Measurements from ENCODE around the gene ADAM22.

Gene ADAM22

GRCh38 chr7:88005191-88005590 is 71.1 kb downstream of the ADAM22 start:
- H3K9ac ChIP-seq (ENCODE audit: low read depth, low read length): no peak overlapping the region
- H3K36me3 ChIP-seq (ENCODE audit: control insufficient read depth, insufficient read depth, low read length): no peaks in the 10 kb centered on the region
- H3K4me3 ChIP-seq (ENCODE audit: low read depth, low read length): no peak overlapping the region
- no peak overlapping the region for H3K27ac ChIP-seq (ENCODE audit: low read depth, low read length)
- H3K4me1 ChIP-seq (ENCODE audit: control insufficient read depth, insufficient read depth, low read length): no peaks in the 10 kb centered on the region
- no peaks in the 10 kb centered on the region for H3K9me3 ChIP-seq (ENCODE audit: control insufficient read depth, insufficient read depth, low read length)
- H3K27me3 ChIP-seq (ENCODE audit: control insufficient read depth, insufficient read depth, low read length): no peaks in the 10 kb centered on the region

GRCh38 chr7:88009651-88010050 is 75.6 kb downstream of the ADAM22 start:
- Histone ChIP-seq H3K4me3 (ENCODE audit: low read depth, low read length) (no peak overlapping the region), H3K27me3 (ENCODE audit: control insufficient read depth, insufficient read depth, low read length) (no peaks in the 10 kb centered on the region), H3K9me3 (ENCODE audit: control insufficient read depth, insufficient read depth, low read length) (no peaks in the 10 kb centered on the region), H3K36me3 (ENCODE audit: control insufficient read depth, insufficient read depth, low read length) (no peaks in the 10 kb centered on the region), H3K9ac (ENCODE audit: low read depth, low read length) (no peak overlapping the region), H3K27ac (ENCODE audit: low read depth, low read length) (no peak overlapping the region), H3K4me1 (ENCODE audit: control insufficient read depth, insufficient read depth, low read length) (no peaks in the 10 kb centered on the region)

DNA sequence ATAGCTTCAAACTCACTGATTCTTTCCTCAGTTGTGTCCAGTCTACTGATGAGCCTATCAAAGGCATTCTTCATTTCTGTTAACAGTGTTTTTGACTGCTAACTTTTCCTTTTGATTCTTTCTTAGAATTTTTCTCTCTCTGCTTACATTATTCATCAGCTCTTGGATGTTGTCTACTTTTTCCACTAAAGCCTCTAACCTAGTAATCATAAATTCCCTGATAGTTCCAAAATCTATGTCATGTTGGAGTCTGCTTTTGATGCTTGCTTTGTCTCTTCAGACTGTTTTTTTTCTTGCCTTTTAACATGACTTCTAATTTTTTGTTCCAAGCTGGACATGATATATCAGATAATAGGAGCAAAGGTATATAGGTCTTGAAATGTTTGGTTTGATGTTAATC is 78.0 kb downstream of the ADAM22 start:
- Histone ChIP-seq H3K9ac (ENCODE audit: low read depth, low read length) (no peak overlapping the region), H3K27ac (ENCODE audit: low read depth, low read length) (no peak overlapping the region), H3K27me3 (ENCODE audit: control insufficient read depth, insufficient read depth, low read length) (no peaks in the 10 kb centered on the region), H3K4me1 (ENCODE audit: control insufficient read depth, insufficient read depth, low read length) (no peaks in the 10 kb centered on the region), H3K4me3 (ENCODE audit: low read depth, low read length) (no peak overlapping the region), H3K36me3 (ENCODE audit: control insufficient read depth, insufficient read depth, low read length) (no peaks in the 10 kb centered on the region), H3K9me3 (ENCODE audit: control insufficient read depth, insufficient read depth, low read length) (no peaks in the 10 kb centered on the region)

DNA sequence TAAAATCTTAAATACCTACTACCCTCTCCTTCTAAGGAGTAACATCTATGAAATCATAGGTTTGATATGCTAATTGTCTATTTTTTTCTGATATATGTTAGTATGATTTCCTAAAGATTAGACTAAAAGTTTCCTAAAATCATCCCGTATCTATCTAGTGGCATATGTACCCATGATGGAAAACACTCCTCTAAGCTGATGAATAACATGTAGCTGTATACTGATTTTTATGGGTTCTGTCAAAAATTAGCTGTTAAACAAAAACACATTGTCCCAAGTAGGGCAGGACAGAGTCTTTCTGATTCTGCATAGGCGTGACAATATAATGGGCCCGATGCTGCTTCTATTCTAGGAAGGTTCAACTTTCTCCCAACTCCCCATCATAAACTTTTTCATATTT is 79.9 kb downstream of the ADAM22 start:
- H3K9ac ChIP-seq (ENCODE audit: low read depth, low read length): no peak overlapping the region
- H3K9me3 ChIP-seq (ENCODE audit: control insufficient read depth, insufficient read depth, low read length): no peaks in the 10 kb centered on the region
- no peaks in the 10 kb centered on the region for H3K4me1 ChIP-seq (ENCODE audit: control insufficient read depth, insufficient read depth, low read length)
- H3K36me3 ChIP-seq (ENCODE audit: control insufficient read depth, insufficient read depth, low read length): no peaks in the 10 kb centered on the region
- no peak overlapping the region for H3K4me3 ChIP-seq (ENCODE audit: low read depth, low read length)
- H3K27me3 ChIP-seq (ENCODE audit: control insufficient read depth, insufficient read depth, low read length): no peaks in the 10 kb centered on the region
- H3K27ac ChIP-seq (ENCODE audit: low read depth, low read length): no peak overlapping the region

GRCh38 chr7:88014581-88014980 is 80.5 kb downstream of the ADAM22 start:
- H3K27me3 ChIP-seq (ENCODE audit: control insufficient read depth, insufficient read depth, low read length): no peaks in the 10 kb centered on the region
- H3K9me3 ChIP-seq (ENCODE audit: control insufficient read depth, insufficient read depth, low read length): no peaks in the 10 kb centered on the region
- H3K4me3 ChIP-seq (ENCODE audit: low read depth, low read length): no peak overlapping the region
- no peak overlapping the region for H3K27ac ChIP-seq (ENCODE audit: low read depth, low read length)
- H3K9ac ChIP-seq (ENCODE audit: low read depth, low read length): no peak overlapping the region
- no peaks in the 10 kb centered on the region for H3K36me3 ChIP-seq (ENCODE audit: control insufficient read depth, insufficient read depth, low read length)
- H3K4me1 ChIP-seq (ENCODE audit: control insufficient read depth, insufficient read depth, low read length): no peaks in the 10 kb centered on the region

DNA sequence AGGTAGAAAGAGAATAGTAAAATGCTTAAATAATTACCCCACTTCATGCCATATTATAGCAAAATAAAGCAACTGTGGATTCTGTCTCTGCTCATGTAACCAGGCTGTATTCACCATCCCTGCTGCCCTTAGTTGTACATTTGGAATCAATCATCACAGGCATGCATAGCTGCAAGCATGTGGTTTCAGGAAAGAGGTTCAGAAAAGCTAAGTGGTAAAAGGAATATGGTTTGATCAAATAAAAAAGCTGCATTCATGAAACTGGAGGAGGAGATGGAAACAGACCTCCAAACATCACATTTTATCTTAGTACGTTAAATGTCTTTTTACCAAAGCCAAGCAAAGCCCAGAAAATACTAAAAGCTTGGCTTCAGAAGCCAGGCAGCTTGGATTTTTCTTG is 81.3 kb downstream of the ADAM22 start:
- no peaks in the 10 kb centered on the region for H3K27me3 ChIP-seq (ENCODE audit: control insufficient read depth, insufficient read depth, low read length)
- no peak overlapping the region for H3K27ac ChIP-seq (ENCODE audit: low read depth, low read length)
- H3K36me3 ChIP-seq (ENCODE audit: control insufficient read depth, insufficient read depth, low read length): no peaks in the 10 kb centered on the region
- H3K4me1 ChIP-seq (ENCODE audit: control insufficient read depth, insufficient read depth, low read length): peaks cover 5% of the 10 kb centered on the region
- H3K4me3 ChIP-seq (ENCODE audit: low read depth, low read length): no peak overlapping the region
- H3K9ac ChIP-seq (ENCODE audit: low read depth, low read length): no peak overlapping the region
- H3K9me3 ChIP-seq (ENCODE audit: control insufficient read depth, insufficient read depth, low read length): no peaks in the 10 kb centered on the region

DNA sequence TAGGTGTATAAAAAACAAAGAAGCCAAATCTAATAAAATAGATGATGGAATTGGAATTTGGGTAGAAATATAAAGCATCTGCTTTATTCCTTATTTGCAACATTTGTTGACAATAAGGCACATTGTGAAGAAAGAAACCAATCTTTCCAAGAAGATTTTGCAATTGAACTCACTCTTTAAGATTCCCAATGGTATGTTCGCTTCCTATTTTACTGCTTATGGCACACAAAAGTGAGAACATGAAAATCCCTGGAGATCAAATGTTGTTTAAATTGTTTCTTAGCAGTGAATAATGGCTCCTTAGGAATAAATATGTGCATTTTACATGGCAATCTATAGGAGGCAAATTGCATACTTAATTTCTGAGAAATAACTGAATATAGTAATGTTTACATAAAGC is 84.5 kb downstream of the ADAM22 start:
- Histone ChIP-seq H3K9me3 (ENCODE audit: control insufficient read depth, insufficient read depth, low read length) (no peaks in the 10 kb centered on the region), H3K27me3 (ENCODE audit: control insufficient read depth, insufficient read depth, low read length) (no peaks in the 10 kb centered on the region), H3K4me1 (ENCODE audit: control insufficient read depth, insufficient read depth, low read length) (peaks cover 7% of the 10 kb centered on the region), H3K36me3 (ENCODE audit: control insufficient read depth, insufficient read depth, low read length) (no peaks in the 10 kb centered on the region), H3K4me3 (ENCODE audit: low read depth, low read length) (no peak overlapping the region), H3K9ac (ENCODE audit: low read depth, low read length) (no peak overlapping the region), H3K27ac (ENCODE audit: low read depth, low read length) (no peak overlapping the region)

GRCh38 chr7:88020953-88021665 is 87.1 kb downstream of the ADAM22 start:
- Histone ChIP-seq H3K9ac (ENCODE audit: low read depth, low read length) (no peak overlapping the region), H3K27me3 (ENCODE audit: control insufficient read depth, insufficient read depth, low read length) (no peaks in the 10 kb centered on the region), H3K9me3 (ENCODE audit: control insufficient read depth, insufficient read depth, low read length) (no peaks in the 10 kb centered on the region), H3K4me1 (ENCODE audit: control insufficient read depth, insufficient read depth, low read length) (peaks cover 7% of the 10 kb centered on the region), H3K36me3 (ENCODE audit: control insufficient read depth, insufficient read depth, low read length) (no peaks in the 10 kb centered on the region), H3K27ac (ENCODE audit: low read depth, low read length) (no peak overlapping the region), H3K4me3 (ENCODE audit: low read depth, low read length) (no peak overlapping the region)

GRCh38 chr7:88027724-88028123 is 93.7 kb downstream of the ADAM22 start:
- Histone ChIP-seq H3K9me3 (ENCODE audit: control insufficient read depth, insufficient read depth, low read length) (peaks cover 19% of the 10 kb centered on the region), H3K4me3 (ENCODE audit: low read depth, low read length) (no peak overlapping the region), H3K27ac (ENCODE audit: low read depth, low read length) (no peak overlapping the region), H3K4me1 (ENCODE audit: control insufficient read depth, insufficient read depth, low read length) (no peaks in the 10 kb centered on the region), H3K27me3 (ENCODE audit: control insufficient read depth, insufficient read depth, low read length) (no peaks in the 10 kb centered on the region), H3K9ac (ENCODE audit: low read depth, low read length) (no peak overlapping the region), H3K36me3 (ENCODE audit: control insufficient read depth, insufficient read depth, low read length) (no peaks in the 10 kb centered on the region)

- no peaks in the 10 kb centered on the region for H3K4me1 ChIP-seq (ENCODE audit: control insufficient read depth, insufficient read depth, low read length)
- no peak overlapping the region for H3K4me3 ChIP-seq (ENCODE audit: low read depth, low read length)
These were observed 100.1 kb downstream of the ADAM22 start for GRCh38 chr7:88034083-88034695.

GRCh38 chr7:88037050-88037449 is 103.0 kb downstream of the ADAM22 start:
- Histone ChIP-seq H3K27ac (ENCODE audit: low read depth, low read length) (no peak overlapping the region), H3K27me3 (ENCODE audit: control insufficient read depth, insufficient read depth, low read length) (no peaks in the 10 kb centered on the region), H3K36me3 (ENCODE audit: control insufficient read depth, insufficient read depth, low read length) (no peaks in the 10 kb centered on the region), H3K9me3 (ENCODE audit: control insufficient read depth, insufficient read depth, low read length) (peaks cover 4% of the 10 kb centered on the region; the same call in 1 of the 2 replicates), H3K4me3 (ENCODE audit: low read depth, low read length) (no peak overlapping the region), H3K4me1 (ENCODE audit: control insufficient read depth, insufficient read depth, low read length) (no peaks in the 10 kb centered on the region), H3K9ac (ENCODE audit: low read depth, low read length) (no peak overlapping the region)

More at GRCh38 chr7:88034083-88034695, 100.1 kb downstream of the ADAM22 start:
- Histone ChIP-seq H3K27ac (ENCODE audit: low read depth, low read length) (no peak overlapping the region), H3K27me3 (ENCODE audit: control insufficient read depth, insufficient read depth, low read length) (no peaks in the 10 kb centered on the region), H3K36me3 (ENCODE audit: control insufficient read depth, insufficient read depth, low read length) (no peaks in the 10 kb centered on the region), H3K9ac (ENCODE audit: low read depth, low read length) (no peak overlapping the region), H3K9me3 (ENCODE audit: control insufficient read depth, insufficient read depth, low read length) (peaks cover 19% of the 10 kb centered on the region)

Data from HUES48 (cell line).